HG02571 (cell line): ENCODE data around the gene KLHL17.

ENCODE experiments used
- ATAC-seq: cut with Tn5 transposase; IDR thresholded peaks from one replicate; pipeline ENCODE4 v1.9.1; 2021; ENCODE audit warnings: mild to moderate bottlenecking, moderate library complexity; ENCODE audit not compliant: unreplicated experiment

Gene KLHL17

DNA sequence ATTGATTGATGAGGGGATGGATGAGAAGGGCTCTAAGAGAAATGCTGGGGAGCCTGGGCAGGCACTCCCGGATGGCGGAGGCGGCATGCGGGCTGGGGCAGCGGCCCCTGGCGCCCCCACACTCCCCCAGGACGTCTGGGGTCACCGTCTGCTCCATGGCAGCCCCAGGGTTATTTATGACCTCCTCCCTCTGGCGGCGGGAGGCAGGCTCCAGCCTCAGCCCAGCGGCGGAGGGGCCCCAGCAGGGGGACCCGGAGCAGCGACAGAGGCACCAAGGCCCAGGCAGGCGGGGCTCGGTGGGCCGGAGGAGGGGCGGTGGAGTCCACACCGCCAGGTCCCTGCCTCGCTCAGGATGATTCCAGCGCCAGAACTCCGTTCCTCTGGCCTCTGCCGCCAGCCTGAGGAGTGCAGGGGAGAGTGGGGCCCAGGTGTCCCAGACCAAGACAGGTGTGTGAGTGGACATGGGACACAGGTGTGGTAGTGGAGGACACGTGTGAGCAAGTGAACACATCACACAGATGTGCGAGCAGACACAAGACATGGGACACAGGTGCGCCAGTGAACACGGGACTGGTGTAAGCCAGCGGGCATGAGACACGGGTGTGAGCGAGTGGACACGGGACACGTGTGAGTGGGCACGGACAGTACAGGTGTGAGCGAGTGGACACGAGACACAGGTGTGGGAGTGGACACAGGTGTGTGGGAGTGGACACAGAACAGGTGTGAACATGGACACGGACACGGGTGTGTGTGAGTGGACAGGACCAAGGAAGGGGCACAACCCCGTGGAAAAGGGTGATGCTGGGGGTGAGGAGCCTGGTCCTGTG lies 39.2 kb upstream of the KLHL17 start:
- no peak for ATAC-seq

GRCh38 chr1:923131-923990 lies 37.0 kb upstream of the KLHL17 start, which contains the start of gene SAMD11:
Gene SAMD11, plus strand, starts transcription at chr1:923923. Its CDS starts 509 bp downstream, at chr1:924432.
- no peak for ATAC-seq

DNA sequence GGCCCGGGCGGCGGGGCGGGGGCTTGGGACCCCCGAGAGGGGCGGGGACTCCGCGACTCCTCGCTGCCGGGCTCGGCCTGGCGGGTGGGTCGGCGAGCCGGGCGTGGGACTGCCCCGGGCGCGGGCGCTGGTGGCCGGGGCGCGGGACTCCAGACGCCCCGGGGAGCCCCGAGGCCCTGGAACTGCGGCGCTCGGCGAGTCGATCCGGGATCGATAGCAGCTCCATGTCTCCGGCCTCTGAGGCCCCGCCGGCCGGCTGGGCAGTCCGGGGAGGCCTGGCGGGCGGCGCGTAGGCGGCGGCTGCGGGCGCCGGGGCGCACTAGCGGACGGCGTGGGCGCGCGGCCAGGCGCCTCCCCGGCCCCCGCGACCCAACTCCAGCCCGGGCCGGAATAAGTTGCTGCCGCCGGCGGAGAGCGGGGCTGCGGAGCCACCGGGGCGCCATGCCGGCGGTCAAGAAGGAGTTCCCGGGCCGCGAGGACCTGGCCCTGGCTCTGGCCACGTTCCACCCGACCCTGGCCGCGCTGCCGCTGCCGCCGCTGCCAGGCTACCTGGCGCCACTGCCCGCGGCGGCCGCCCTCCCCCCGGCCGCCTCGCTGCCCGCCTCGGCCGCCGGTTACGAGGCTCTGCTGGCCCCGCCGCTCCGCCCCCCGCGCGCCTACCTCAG lies 36.3 kb upstream of the KLHL17 start:
- ATAC-seq, result no peak

GRCh38 chr1:924656-925560 lies 35.5 kb upstream of the KLHL17 start:
- ATAC-seq, result no peak

- no peak for ATAC-seq
Measured at GRCh38 chr1:925561-926421, 34.6 kb upstream of the KLHL17 start.

GRCh38 chr1:927234-927633 lies 33.1 kb upstream of the KLHL17 start:
- ATAC-seq, result no peak

DNA sequence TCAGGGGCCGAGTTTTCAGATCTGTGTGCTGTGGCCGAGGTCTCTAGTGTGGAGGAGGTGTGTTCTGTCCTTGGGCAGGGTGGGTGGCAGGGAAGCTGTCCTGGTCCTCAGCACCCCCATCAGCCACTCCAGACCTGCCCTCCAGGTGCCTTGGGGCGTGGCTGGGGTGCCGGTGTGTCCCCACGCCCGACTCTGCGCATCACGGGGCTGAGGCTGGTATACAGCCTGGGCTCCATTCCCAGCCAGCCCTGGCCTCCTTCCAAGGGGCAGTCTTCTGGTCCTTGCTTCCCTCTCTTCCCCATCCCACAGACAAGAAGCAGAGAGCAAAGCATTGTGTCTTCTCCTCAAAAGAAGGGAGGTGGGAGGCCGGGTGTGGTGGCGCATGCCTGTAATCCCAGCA lies 32.6 kb upstream of the KLHL17 start:
- no peak for ATAC-seq

DNA sequence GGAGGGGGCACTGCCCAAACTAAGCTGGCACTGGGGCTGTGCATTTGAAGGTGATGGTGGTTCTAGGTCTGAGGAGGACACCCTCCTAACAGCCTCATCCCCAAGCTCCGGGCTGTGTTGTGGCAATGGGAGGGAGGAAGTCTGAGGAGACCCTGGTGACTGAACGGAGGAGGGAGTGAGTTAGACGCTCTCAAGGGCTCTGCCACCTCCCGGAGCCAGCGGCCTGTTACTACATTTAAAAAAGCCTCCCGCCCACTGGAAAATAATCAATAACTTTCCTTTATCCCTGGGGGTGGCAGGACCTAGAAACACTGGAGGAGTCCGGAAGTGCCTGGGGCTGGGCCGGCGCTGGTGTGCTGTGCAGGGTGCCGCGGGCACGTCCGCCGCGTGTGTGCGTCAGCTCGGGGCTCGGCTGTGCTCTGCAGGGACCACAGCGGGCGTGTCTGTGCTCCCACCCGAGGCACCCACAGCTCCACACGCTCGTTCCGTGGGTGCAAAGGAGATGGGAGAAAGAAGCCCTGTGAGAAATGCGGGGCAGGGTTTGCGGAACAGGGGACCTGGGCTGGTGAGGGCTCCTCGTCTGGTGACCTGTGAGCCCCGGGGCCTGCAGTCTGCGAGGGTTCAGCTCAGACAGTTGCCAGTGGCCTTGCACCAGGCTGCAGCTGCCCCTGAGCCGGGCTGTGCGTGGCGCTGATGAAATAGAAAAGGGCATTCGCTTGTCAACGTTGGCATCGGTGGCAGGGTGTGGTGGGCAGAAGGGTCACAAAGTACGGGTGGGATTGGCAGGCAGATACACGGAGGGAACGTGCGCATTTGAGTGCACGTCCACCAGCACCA lies 31.3 kb upstream of the KLHL17 start:
- no peak for ATAC-seq

- no peak for ATAC-seq
Measured at GRCh38 chr1:929712-930632, 30.4 kb upstream of the KLHL17 start.

DNA sequence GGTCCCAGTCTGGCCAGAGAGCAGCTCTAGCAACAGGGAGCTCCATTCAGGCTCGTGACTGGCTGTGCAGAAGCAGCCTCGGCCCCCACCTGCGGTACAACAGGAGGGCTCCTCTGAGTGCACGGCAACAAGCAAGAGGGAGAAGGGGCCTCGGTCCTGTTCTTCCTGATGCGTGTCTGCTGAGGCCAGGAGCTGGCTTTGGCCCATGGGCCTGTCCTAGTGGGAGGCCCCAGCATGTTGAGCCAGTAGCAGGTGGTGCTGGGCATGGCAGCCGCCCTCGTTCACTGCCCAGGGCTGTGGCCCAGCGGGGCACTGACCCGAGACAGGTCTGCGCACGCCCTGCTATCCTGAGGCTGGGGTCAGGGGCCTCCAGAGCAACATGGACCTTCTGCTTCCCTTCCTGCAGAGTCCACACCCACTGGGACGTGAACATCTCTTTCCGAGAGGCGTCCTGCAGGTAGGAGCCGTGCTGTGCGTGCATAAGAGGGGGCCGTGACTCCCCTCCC lies 29.7 kb upstream of the KLHL17 start:
- ATAC-seq, result no peak

DNA sequence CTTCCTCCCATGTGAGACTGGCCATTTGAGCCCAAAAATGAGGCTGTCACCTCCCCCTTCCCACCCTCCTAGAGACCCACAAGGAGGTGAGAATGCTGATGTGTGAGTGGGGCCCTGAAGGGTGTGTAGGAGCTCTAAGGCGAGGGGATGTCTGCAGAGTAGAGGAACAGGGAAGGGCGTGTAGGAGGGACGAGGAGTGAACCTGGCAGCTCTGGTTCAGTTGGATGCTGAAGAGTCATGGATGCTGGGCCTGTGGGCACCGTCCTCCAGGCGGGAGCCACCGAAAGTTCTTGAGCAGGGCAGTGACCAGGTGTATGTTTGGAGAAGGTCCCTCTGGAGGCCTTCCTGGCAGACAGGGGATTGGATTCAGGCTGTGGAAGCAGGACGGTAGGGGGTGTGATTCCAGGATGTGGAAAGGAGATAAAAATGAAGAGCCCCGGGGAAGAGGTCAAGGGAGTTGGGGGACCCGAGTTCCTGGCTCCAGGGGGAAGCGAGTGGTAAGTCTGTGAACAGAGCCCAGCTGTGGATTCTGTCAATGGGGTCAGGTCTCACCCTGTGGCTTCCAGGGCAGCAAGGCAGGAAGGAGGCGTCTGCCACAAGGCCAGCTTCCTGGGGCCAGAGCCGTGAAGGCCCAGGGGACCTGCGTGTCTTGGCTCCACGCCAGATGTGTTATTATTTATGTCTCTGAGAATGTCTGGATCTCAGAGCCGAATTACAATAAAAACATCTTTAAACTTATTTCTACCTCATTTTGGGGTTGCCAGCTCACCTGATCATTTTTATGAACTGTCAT lies 28.8 kb upstream of the KLHL17 start:
- ATAC-seq, result no peak

- no peak for ATAC-seq
Measured at GRCh38 chr1:932173-932510, 28.2 kb upstream of the KLHL17 start.

GRCh38 chr1:932776-933602 lies 27.4 kb upstream of the KLHL17 start:
- ATAC-seq, result no peak

DNA sequence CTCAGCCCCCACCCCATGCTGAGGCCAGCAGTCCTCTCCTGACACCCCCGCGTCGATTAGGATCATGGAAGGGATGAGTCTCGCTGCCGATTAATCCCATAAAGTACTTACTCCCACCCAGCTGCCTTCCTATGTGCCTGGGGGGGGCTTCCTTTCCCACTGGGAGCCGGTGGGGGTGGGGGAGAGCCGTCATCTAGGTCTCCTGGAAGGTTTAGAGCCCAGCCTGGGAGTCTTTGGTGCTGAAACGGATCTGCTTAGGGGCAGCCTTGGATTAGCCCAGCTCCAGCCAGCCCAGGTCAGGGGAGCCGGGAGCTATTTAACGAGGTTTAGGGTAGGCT lies 26.8 kb upstream of the KLHL17 start:
- ATAC-seq, result no peak

DNA sequence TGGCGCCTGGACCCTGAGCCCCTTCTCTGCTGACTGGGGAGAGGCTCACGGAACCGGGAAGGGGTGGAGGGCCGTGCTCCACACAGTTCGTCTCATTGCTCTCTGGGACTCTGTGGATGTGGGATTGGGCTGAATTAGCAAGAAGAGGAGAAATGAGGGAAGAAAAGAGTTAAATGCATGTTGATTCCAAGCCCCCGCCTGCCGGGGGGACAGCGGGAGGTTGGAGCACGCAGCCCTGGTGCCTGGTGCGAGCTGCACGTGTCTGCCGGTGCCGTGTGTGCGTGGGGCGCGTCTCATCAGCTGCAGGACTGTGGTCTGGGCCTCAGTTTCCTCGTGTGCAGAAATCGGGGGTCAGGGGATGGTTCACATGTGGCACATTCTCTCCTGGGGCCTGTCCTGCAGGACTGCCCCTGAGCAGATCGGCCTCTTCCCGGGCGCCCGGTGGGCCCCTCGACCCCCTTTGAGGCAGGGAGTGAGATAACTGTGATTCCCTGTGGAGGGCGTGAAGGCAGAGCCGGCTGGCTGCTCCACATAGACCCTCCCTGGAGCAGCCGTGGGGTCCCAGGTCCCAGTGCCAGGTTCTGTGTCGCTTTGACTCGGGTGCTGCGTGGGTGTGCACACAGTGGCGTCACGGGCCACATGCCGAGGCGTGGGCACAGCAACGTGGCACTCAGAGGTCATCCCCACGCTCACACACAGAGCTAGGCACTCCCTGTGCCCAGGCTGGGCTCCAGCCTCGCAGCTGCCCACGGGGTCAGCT lies 25.2 kb upstream of the KLHL17 start:
- ATAC-seq, result no peak
